ENCODE results near the gene MED16.

DNA sequence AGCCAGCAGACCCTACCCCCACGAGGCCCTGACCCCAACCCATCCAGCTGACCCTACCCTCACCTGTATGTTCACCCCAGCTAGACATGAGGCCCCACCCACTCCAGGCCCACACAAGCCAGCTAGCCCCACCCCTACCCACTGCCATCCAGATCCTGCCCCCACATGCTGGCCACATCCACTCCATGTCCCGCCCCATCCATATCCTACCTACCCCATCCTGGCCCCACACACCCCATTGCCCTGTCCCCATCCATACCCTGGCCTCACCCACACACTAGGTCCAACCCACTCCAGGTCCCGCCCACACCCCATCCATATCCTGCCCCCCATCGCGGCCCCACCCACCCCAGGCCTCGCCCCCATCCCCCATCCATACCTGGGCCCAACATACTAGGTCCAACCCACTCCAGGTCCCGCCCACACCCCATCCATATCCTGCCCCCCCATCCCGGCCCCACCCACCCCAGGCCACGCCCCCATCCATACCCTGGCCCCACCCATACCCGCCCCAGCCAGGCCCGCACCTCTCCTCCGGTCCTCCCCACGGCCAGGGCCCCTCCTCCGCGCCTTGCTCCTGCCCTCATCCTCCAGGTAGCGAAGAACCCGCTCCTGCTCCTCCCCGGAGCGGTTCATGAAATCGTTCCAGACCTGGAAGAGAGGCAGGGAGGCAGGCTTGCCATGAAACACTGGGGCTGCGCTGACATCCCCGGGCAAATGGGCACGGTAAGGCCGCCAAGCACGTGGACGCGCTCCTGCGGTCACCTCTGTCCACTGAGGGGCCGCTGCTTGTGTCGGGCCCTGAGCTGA is 7.5 kb upstream of the MED16 start:
- no peak for TF ChIP-seq POLR2A (IDR thresholded peaks at IDR 0.05; ENCODE audit: low read depth, low read length)
- no peak for TF ChIP-seq POLR2AphosphoS5 (IDR thresholded peaks at IDR 0.05; ENCODE audit: low read depth, low read length)

All from GM12891 (cell line).